Middle frontal gyrus (tissue), 1 donor: ENCODE data around the gene MACROD2.

Source experiments
- DNase-seq: peaks from one replicate; pipeline ENCODE4 v3.0.0-alpha.2; 2015; ENCODE audit warnings: low spot score; ENCODE audit errors: extremely low spot score

Gene MACROD2

GRCh38 chr20:15069355-15069754 lies 1074.0 kb downstream of the MACROD2 start:
- no peak for DNase-seq

- no peak for DNase-seq
These were observed 1075.9 kb downstream of the MACROD2 start for GRCh38 chr20:15071085-15071808.

GRCh38 chr20:15072316-15072715 lies 1077.0 kb downstream of the MACROD2 start:
- no peak for DNase-seq

- no peak for DNase-seq
These were observed 1080.3 kb downstream of the MACROD2 start for GRCh38 chr20:15075586-15075985.

- no peak for DNase-seq
These were observed 1081.5 kb downstream of the MACROD2 start for GRCh38 chr20:15076785-15077184.

GRCh38 chr20:15077733-15078250 lies 1082.5 kb downstream of the MACROD2 start:
- DNase-seq, result no peak

GRCh38 chr20:15079594-15080340 lies 1084.5 kb downstream of the MACROD2 start:
- DNase-seq, result no peak

GRCh38 chr20:15081261-15081660 lies 1085.9 kb downstream of the MACROD2 start:
- DNase-seq, result no peak

- no peak for DNase-seq
These were observed 1096.2 kb downstream of the MACROD2 start for GRCh38 chr20:15091421-15092037.

- no peak for DNase-seq
These were observed 1103.0 kb downstream of the MACROD2 start for GRCh38 chr20:15098351-15098750.

GRCh38 chr20:15099130-15099529 lies 1103.8 kb downstream of the MACROD2 start:
- DNase-seq, result no peak

GRCh38 chr20:15100506-15101160 lies 1105.3 kb downstream of the MACROD2 start:
- DNase-seq, result no peak

- DNase-seq, result no peak
These were observed 1112.6 kb downstream of the MACROD2 start for GRCh38 chr20:15107931-15108330.

GRCh38 chr20:15109494-15109893 lies 1114.2 kb downstream of the MACROD2 start:
- DNase-seq, result no peak

- DNase-seq, result no peak
These were observed 1116.3 kb downstream of the MACROD2 start for GRCh38 chr20:15111654-15112053.

- peak; percentile 5 for DNase-seq
These were observed 1117.9 kb downstream of the MACROD2 start for GRCh38 chr20:15113144-15113773.

GRCh38 chr20:15119852-15120487 lies 1124.7 kb downstream of the MACROD2 start:
- DNase-seq, result no peak

GRCh38 chr20:15122613-15123012 lies 1127.3 kb downstream of the MACROD2 start:
- no peak for DNase-seq

GRCh38 chr20:15131176-15131575 lies 1135.9 kb downstream of the MACROD2 start:
- DNase-seq, result no peak

- no peak for DNase-seq
These were observed 1143.3 kb downstream of the MACROD2 start for GRCh38 chr20:15138548-15139126.
